ENCODE measurements around the gene REXO1.
A peak's percentile ranks its signal among the peaks of the same experiment; 100 is the strongest.

Gene REXO1

GRCh38 chr19:1850809-1851653, 2.7 kb upstream of the REXO1 start:
- no peak for FAIRE-seq
- DNase-seq (ENCODE audit: insufficient read length, low spot score): no peak

DNA sequence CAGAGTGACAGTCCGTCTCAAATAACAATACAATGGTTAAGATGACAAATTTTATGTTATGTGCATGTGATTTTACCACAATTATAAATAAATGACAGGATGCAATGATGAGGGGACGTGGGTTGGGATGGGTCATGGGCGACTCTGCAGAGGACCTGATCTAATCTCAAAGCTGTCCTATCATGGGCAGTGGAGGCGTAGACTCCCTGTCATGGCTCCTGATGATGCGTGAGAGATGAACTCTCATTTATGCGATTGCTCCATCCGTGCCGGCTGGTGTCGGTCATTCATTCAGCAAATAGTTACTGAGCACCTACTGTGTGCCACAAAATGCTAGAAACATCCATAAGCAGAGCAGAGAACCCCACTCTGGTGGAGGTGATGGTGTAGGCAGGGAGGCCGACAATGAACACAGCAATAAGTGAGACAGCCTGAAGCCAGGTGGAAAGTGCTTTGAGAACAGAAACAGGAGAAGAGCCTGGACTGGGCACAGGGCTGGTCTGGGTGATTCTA, 1.7 kb upstream of the REXO1 start:
- no peak for DNase-seq (ENCODE audit: insufficient read length, low spot score)
- FAIRE-seq: no peak

DNA sequence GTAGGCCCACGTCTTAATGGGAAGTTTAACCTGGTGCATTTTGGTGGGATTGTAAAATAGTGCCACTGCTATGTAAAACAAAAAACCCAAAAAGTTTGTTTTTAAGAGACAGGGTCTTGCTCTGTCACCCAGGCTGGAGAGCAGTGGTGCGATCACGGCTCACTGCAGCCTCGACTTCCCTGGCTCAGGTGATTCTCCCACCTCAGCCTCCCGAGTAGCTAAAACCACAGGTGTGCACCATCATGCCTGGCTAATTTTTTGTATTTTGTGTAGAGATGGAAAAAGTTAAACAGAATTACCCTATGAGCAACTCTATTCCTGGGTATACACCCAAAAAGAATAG, 820 bp upstream of the REXO1 start:
- DNase-seq (ENCODE audit: insufficient read length, low spot score) (no peak), FAIRE-seq (no peak)

DNA sequence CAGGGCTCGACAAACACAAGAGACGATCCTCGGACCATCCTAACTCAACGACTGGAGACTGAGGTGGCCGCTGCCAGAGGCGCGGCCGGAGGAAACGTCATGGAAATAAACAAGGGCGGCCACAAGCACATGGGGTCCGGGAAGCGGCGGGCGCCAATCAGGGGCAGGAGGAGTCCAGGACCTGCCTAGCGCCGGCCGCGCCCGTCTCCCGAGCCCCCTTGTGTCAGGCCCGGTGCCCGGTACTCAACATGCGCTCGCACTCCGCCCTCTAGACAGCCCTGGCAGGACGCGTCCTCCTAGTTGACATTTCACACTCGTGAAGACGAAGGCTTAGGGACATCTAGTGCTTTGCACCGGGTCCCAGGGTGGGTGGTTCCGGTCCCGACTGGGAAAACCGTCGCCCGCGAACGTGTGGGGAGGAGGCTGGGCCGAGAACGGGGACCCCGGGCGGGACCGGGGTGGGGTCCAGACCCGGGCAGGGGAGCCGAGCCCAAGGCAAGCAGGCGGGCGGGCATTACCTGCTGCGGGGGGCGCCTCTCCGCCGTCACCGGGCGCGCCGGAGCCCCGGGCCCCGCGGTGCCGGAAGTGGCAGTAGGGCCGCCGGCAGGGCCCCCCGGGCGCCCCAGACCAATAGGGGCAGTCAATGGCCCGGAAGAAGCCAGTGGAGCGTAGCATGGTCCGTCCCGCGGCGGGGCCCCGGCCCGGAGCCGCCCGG, 442 bp downstream of the REXO1 start:
- FAIRE-seq: peak; percentile 23

DNA sequence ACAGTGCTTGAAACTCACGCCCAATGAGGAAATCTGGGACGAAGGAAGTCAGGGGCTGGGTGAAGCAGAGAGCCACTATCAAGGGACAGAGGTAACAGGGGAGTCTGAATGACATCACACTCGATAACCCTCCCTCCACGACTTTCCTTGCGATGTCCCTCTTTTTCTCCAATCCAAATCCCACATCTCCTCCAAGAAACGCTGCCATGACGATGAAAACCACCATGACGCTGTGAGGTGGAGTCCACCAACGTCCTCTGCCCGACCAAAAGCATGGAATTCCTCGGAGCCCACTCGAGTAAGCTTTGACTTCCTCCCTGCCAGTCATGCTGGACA, 967 bp downstream of the REXO1 start:
- FAIRE-seq: no peak
- DNase-seq (ENCODE audit: insufficient read length, low spot score): no peak

More for the DNA sequence above, 442 bp downstream of the REXO1 start:
- DNase-seq (ENCODE audit: insufficient read length, low spot score): no peak

GRCh38 chr19:1846517-1847204, 1.6 kb downstream of the REXO1 start:
- no peak for DNase-seq (ENCODE audit: insufficient read length, low spot score)
- no peak for FAIRE-seq

GRCh38 chr19:1845642-1846041, 2.6 kb downstream of the REXO1 start:
- DNase-seq (ENCODE audit: insufficient read length, low spot score): no peak
- FAIRE-seq: no peak

DNA sequence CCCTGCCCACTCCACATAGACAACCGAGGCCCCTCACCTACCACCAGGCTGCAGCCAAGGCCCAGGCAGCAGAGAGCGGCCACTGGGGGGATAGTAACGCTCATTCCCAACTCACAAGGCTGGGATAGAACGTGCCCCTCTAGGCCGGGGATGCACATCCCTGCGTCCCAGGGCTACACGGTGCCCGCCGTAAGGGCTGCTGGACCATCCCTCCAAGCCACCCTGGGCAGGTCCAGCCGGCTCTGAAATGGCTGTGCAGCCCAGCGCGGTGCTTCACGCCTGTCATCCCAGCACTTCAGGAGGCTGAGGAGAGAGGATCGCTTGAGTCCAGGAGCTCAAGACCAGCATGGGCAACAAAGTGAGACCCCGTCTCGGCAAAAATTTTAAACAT, 3.2 kb downstream of the REXO1 start:
- no peak for DNase-seq (ENCODE audit: insufficient read length, low spot score)
- FAIRE-seq: no peak

DNA sequence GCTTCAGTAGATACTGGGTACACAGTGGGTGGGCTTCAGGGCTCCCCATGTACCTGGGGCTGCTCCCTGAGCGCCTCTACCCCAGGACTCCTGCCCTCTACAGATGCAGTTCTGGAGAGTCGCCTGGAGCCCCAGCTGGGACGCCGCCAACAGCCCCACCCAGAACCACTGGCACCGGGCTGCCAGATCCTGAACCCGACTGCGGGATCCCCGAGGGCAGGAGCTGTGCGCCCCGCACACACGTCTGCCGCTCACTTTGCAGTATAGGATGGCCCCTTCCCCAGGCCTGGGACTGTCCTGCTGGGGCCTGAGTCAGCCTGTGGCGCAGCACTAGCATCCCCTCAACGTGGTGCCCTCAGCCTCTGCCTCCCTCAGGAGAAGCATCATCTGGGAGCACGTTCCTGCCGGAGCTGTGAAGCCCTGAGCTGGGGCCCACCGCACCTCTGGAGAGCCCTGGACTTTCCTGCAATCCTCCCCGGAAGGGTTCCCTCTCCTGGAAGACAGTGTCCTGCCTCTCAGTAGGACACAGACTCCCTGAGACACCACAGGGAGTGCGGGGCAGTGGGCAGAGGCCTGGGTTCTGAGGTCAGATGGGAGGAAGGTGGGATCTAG, 3.7 kb downstream of the REXO1 start:
- DNase-seq (ENCODE audit: insufficient read length, low spot score): no peak
- no peak for FAIRE-seq

DNA sequence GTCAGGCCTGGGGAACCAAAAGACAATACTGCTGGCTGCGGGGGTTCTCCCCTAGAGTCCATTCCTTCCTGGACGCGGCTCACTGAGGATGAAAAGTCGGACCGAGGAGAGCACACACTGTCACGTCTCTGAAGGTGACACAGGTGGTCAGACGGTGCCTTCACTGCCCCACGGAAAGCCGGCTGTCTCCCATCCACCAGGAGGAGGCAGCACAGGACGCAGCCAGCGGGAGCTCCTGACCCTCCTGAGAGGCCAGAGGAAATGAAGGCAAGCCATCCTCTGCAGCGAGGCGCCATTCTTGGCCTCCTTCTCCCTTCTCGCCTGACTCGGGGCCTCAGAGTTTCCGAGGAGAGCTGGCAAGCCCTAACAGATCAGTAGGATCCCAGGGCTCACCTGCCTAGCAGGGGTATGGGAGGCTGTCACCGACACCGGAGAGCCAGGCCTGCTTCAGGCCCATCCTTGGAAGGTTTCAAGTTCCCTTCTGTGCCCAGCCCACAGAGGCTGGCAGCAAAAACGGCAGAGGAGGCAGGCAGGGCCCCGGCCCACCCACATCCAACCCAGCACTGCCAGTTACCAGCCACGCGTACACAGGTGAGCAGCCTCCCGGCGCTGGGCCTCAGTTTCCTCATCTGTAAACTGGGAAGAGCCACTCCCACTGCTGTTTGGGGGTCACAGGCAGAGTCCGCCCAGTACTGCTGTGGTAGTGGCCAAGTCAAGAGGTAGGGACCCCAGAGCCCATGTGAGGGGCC, 4.5 kb downstream of the REXO1 start:
- DNase-seq (ENCODE audit: insufficient read length, low spot score) (no peak), FAIRE-seq (no peak)

DNA sequence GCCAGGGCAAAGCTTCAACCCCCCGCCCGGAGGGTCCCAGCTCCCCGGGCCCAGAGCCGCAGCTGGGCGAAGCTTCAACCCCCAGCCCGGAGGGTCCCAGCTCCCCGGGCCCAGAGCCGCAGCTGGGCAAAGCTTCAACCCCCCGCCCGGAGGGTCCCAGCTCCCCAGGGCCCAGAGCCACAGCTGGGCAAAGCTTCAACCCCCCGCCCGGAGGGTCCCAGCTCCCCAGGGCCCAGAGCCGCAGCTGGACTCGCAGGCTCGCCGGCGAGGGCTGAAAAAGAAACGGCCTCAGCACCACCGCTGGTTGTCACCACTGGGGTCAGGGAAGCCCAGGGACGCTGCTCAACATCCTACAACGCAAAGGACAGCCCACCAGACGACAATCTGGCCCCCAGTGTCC, 5.2 kb downstream of the REXO1 start:
- FAIRE-seq (no peak), DNase-seq (ENCODE audit: insufficient read length, low spot score) (no peak)

GRCh38 chr19:1841209-1841924, 6.9 kb downstream of the REXO1 start:
- DNase-seq (ENCODE audit: insufficient read length, low spot score): no peak
- FAIRE-seq: no peak

DNA sequence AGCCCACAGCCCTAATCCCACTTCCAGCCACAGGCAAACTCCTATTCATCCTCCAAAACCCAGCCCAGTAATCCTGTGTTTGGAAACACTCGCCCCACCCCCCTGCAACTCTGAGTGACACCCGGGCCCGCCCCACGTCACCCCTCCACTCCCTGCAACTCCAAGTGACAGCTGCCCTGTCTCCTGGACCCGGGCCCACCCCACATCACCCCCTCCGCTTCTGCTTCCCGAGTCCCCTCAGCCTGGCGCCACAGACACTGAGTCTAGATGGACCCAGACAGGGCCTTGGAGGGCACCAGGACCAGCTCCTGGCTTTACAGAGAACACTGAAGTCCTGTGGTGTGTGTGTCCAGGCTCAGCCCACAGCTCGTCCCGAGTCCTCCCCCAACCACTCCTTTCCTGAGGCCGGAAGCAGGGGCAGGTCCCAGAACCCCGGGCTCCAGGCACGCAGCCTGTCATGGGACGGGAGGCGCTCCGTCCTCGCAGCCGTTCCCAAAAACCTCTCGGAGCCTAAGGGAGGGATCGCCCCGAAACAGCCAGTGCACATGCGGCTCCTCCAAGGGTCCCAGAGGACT, 7.7 kb downstream of the REXO1 start:
- FAIRE-seq: no peak
- DNase-seq (ENCODE audit: insufficient read length, low spot score): no peak

GRCh38 chr19:1839658-1840540, 8.4 kb downstream of the REXO1 start:
- no peak for FAIRE-seq
- DNase-seq (ENCODE audit: insufficient read length, low spot score): no peak

GRCh38 chr19:1837625-1838105, 10.6 kb downstream of the REXO1 start:
- DNase-seq (ENCODE audit: insufficient read length, low spot score) (peak; percentile 59), FAIRE-seq (no peak)

- DNase-seq (ENCODE audit: insufficient read length, low spot score) (no peak), FAIRE-seq (no peak)
These were observed 11.1 kb downstream of the REXO1 start for GRCh38 chr19:1837222-1837565.

GRCh38 chr19:1836458-1837221, 11.6 kb downstream of the REXO1 start:
- FAIRE-seq: no peak
- no peak for DNase-seq (ENCODE audit: insufficient read length, low spot score)

DNA sequence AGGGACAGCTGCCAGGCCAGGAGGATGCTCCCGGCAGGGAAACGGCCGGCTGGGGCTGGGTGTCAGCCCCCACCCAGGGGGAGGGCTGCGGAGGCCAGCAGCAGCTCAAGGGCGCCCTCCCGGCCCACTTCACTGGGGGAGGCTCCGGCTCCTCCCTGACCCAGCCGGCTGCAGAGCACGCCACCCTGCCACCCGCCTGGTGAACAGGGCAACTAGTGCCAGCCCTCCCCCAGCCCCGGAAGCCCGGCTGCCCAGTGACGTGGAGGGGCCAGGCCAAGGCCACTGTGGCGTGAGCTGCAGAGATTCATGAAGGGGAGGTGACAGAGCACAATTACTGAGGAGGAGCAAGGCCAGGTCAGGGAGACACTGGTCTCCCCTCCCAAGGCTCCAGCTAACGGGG, 14.7 kb downstream of the REXO1 start:
- FAIRE-seq: no peak
- DNase-seq (ENCODE audit: insufficient read length, low spot score): no peak
